GM10248 (cell line): ENCODE data around the gene GPN3.

Source experiments
- CTCF ChIA-PET: fragments of 300-600 bp; sonication (Branson Sonifier 250); formaldehyde crosslinking; extraction: SDS; loops from one replicate; lab custom pipeline; 2021; ENCODE audit warnings: antibody characterized with exemption; lab: Yijun Ruan, JAX
- POLR2A ChIA-PET: fragments of 350-650 bp; sonication (Branson Sonifier 250); formaldehyde crosslinking; extraction: SDS; loops from one replicate; lab custom pipeline; 2020; ENCODE audit warnings: antibody characterized with exemption; lab: Yijun Ruan, JAX
- DNase-seq: peaks from one replicate; pipeline ENCODE4 v3.0.0; 2012; ENCODE audit errors: extremely low spot score
- TF ChIP-seq, protein P1 (sequence below): IDR thresholded peaks from 2 replicates; pipeline ENCODE4 v1.5.1; 2012; ENCODE audit warnings: mild to moderate bottlenecking, low read depth; ENCODE audit errors: extremely low read depth, missing control alignments, control extremely low read depth

The GPN3 gene

DNA sequence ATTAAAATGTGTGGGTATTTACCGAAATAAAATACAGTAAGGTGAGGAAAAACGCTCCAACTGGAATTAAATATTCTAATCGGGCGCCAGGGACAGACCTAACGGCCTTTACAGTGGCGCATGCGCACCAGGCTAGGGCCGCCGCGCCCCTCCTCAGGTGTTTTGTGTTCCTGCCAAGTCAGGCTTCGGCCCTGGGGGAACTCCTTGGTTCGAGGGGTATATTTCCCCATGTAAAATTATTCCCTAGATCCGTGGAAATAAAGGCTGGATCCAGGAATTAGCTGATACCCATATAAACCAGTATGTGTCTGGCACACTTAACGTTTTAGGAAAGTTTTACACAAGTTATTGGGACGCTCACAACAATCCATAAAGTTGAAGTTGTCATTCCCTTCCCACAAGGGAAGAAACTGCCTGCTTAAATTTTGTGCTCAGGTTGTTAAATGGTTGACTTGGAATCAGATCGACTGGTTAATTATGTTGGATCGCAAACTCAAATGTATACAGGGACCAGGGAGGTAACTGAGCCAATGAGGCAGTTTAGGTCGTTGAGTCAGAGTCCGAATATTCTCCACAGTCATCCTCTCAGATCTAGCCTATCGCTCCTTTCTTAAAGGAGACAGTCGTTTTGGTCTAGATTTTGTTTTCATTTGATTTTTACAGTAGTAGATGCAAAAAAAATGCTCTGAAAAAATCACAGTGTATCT is 63.9 kb downstream of the GPN3 start:
- CTCF ChIA-PET = interaction anchor here (0.7 to 1.0 kb wide), 2 partner anchors 12 to 27 kb away, joined by 3 to 5 read pairs; no protein-coding TSS in a partner anchor
- POLR2A ChIA-PET = no interaction called here

DNA sequence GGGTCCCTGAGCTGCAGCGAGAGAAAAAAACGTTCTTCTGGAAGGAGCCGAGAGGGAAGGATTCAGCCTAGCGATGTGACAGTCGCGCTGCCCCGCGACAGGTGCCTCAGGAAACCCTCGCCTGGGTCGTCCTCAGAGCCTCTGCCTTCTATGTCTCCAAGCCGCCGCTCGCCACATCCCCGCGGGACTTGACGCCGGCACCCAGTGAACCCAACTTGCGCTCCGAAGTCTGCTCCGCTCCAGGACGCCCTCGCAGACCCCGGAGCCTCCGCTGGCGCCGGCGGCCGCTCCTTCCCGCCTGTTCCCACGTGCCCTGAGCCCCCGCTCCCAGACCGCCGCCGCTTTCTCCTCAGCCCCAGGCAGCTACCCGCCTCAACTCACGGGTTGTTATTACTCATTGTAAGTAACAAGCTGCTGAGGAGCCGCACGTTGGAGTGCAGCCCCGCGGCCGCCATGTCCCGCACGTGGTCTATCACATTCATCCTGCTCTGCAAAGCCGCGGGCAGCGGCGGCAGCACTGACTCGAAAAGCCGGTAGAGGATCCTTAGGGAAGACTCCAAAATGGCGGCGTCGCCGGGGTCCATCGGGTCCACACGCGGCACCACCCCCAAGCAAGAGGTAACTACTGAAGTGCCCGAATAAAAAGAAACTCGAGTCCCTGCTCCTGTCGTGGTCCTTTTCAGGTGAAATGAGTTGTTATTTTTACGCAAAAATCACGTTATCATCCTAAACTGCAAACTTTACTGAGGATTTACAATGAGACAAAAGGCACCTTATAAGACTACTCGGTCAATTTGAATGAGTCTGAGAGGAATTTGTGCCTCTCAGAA is 64.7 kb downstream of the GPN3 start, which contains the start of gene ANAPC7:
TSS of gene ANAPC7 (minus strand) at position 563 of the 830 bp plus-strand sequence. CDS start at position 482, 81 bp downstream.
- TF ChIP-seq, protein P1, sequence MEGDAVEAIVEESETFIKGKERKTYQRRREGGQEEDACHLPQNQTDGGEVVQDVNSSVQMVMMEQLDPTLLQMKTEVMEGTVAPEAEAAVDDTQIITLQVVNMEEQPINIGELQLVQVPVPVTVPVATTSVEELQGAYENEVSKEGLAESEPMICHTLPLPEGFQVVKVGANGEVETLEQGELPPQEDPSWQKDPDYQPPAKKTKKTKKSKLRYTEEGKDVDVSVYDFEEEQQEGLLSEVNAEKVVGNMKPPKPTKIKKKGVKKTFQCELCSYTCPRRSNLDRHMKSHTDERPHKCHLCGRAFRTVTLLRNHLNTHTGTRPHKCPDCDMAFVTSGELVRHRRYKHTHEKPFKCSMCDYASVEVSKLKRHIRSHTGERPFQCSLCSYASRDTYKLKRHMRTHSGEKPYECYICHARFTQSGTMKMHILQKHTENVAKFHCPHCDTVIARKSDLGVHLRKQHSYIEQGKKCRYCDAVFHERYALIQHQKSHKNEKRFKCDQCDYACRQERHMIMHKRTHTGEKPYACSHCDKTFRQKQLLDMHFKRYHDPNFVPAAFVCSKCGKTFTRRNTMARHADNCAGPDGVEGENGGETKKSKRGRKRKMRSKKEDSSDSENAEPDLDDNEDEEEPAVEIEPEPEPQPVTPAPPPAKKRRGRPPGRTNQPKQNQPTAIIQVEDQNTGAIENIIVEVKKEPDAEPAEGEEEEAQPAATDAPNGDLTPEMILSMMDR = no peak
- POLR2A ChIA-PET = no interaction called here
- DNase-seq = peak; percentile 93
- CTCF ChIA-PET = no interaction called here

More for the DNA sequence above, 63.9 kb downstream of the GPN3 start:
- TF ChIP-seq, protein P1 = no peak
- DNase-seq = peak; percentile 87
